K562 (cell line): Measurements from ENCODE around the gene FAM171A2. TPM values are rescaled to one million over a fixed set of nuclear protein-coding genes. Genes with fewer than 3 reads are reported as not detected.
"Not testable (repeated sequence)": the region's sequence is repeated elsewhere in the genome, so short reads cannot be mapped to it uniquely, and the experiment has no call there.

ENCODE experiments used
- ATAC-seq: fragments of 200-7000 bp; cut with Tn5 transposase; 3 replicates; pipeline ENCODE4 v1.9.1; 2020; ENCODE audit warnings: moderate library complexity
- BruUV-seq: library from RNA; stranded (reverse); fragments of 400-500 nt; replicated peaks from 2 replicates; lab custom pipeline; 2021; lab: Mats Ljungman, UMichigan
- CTCF ChIA-PET: fragments of 300-600 bp; formaldehyde crosslinking; extraction: SDS; loops from one replicate; lab custom pipeline; 2021; ENCODE audit warnings: low intra/inter-chr PET ratio; lab: Yijun Ruan, JAX
- POLR2A ChIA-PET: fragments of 300-600, 350-650 bp; sonication (Branson Sonifier 250); formaldehyde crosslinking; extraction: SDS; loops from one replicate; lab custom pipeline; 2021; ENCODE audit warnings: antibody characterized with exemption, inconsistent platforms; lab: Yijun Ruan, JAX
- DNase-seq, 4 experiments: peaks; one replicate each; pipeline versions ENCODE4 v3.0.0 to v3.0.0-alpha.2; 2011 to 2018; ENCODE audit warnings: low spot score in 3 of 4, mixed read lengths in 3 of 4; ENCODE audit errors: extremely low read depth in 1 of 4
- FAIRE-seq: peaks from 2 replicates; lab custom pipeline; 2011; peaks lifted over from hg19 to GRCh38; lab: Jason Lieb, UNC
- H2AFZ ChIP-seq: 2 replicates; pipeline ENCODE4 v1.6.0; 2011; ENCODE audit warnings: low read depth, low read length, control low read depth, inconsistent platforms
- H3K27ac ChIP-seq: fragments of 200-600 bp; 3 replicates; pipeline ENCODE4 v1.8.0; 2011; ENCODE audit warnings: low read depth, mild to moderate bottlenecking, control low read depth, inconsistent platforms, low read length, moderate library complexity, mixed read lengths; ENCODE audit errors: extremely low read depth
- H3K27me3 ChIP-seq, 2 experiments: fragments of 300-600 bp in 1 of 2; 2 replicates in 1 of 2; 3 replicates in 1 of 2; pipeline versions ENCODE4 v1.6.0 to v1.8.0; 2011; ENCODE audit warnings: inconsistent platforms in 2 of 2, low read length in 2 of 2, mild to moderate bottlenecking in 1 of 2, mixed read lengths in 1 of 2, moderate library complexity in 1 of 2; ENCODE audit not compliant: control insufficient read depth in 2 of 2, insufficient read depth in 2 of 2
- H3K36me3 ChIP-seq: fragments of 300-600 bp; 3 replicates; pipeline ENCODE4 v1.8.0; 2011; ENCODE audit warnings: mild to moderate bottlenecking, low read length, inconsistent platforms; ENCODE audit not compliant: control insufficient read depth, insufficient read depth
- H3K4me1 ChIP-seq, 2 experiments: fragments of 200-600 bp in 1 of 2; replicated peaks in 1 of 2; 2 replicates in 1 of 2; 3 replicates in 1 of 2; pipeline versions ENCODE4 v1.5.1 to v1.8.0; 2011; ENCODE audit warnings: inconsistent platforms in 2 of 2, low read length in 2 of 2, mild to moderate bottlenecking in 1 of 2, mixed read lengths in 1 of 2, moderate library complexity in 1 of 2; ENCODE audit not compliant: control insufficient read depth in 2 of 2, insufficient read depth in 2 of 2
- H3K4me2 ChIP-seq: 2 replicates; pipeline ENCODE4 v1.6.1; 2011; ENCODE audit warnings: low read length, control low read depth, inconsistent platforms, mixed read lengths; ENCODE audit not compliant: insufficient read depth
- H3K4me3 ChIP-seq: fragments of 200-600 bp; sonication (generic), shearing (Covaris generic); 2 replicates; pipeline ENCODE4 v1.5.1; 2016; ENCODE audit warnings: control low read depth, inconsistent platforms
- H3K79me2 ChIP-seq: fragments of 200-600 bp; 3 replicates; pipeline ENCODE4 v1.8.0; 2011; ENCODE audit warnings: low read length, inconsistent platforms; ENCODE audit not compliant: control insufficient read depth, insufficient read depth
- H3K9ac ChIP-seq, 2 experiments: 2 replicates each; pipeline versions ENCODE4 v1.6.0 to v1.6.1; 2011; ENCODE audit warnings: low read depth in 2 of 2, low read length in 2 of 2, control low read depth in 1 of 2, inconsistent platforms in 1 of 2, mild to moderate bottlenecking in 1 of 2, mixed read lengths in 1 of 2; ENCODE audit not compliant: insufficient read depth in 1 of 2
- H3K9me1 ChIP-seq: one replicate; pipeline ENCODE4 v1.6.0; 2011; ENCODE audit warnings: inconsistent platforms, mild to moderate bottlenecking, low read length, moderate library complexity; ENCODE audit not compliant: control insufficient read depth, insufficient read depth
- H3K9me3 ChIP-seq: replicated peaks from 2 replicates; pipeline ENCODE4 v1.5.1; 2011; ENCODE audit warnings: low read depth, low read length, inconsistent platforms; ENCODE audit not compliant: control insufficient read depth, insufficient read depth
- H4K20me1 ChIP-seq: replicated peaks from 2 replicates; pipeline ENCODE4 v1.6.1; 2011; ENCODE audit warnings: low read length, inconsistent platforms, mixed read lengths; ENCODE audit not compliant: control insufficient read depth, insufficient read depth
- ATF7 ChIP-seq: fragments of 450-650 bp; IDR thresholded peaks from 2 replicates; pipeline ENCODE4 v1.7.1; 2014; ENCODE audit warnings: mild to moderate bottlenecking, moderate library complexity
- CBFA2T3 ChIP-seq: fragments of 450-650 bp; IDR thresholded peaks from 2 replicates; pipeline ENCODE4 v1.6.1; 2017
- CEBPG ChIP-seq, 3 experiments: fragments of 200-800 bp in 1 of 3; sonication (Bioruptor generic) in 1 of 3; sonication (generic) in 1 of 3; formaldehyde crosslinking in 1 of 3; IDR thresholded peaks in 2 of 3; conservative IDR thresholded peaks in 1 of 3; 2 replicates each; pipeline versions ENCODE4 v1.6.1 to v1.8.0; 2016 to 2022; ENCODE audit warnings: missing compliant biosample characterization in 2 of 3, missing genetic modification characterization in 2 of 3, mild to moderate bottlenecking in 1 of 3, missing genetic modification reagents in 1 of 3
- DIDO1 ChIP-seq: fragments of 450-650 bp; IDR thresholded peaks from 2 replicates; pipeline ENCODE4 v1.6.1; 2016; ENCODE audit warnings: low read depth, missing biosample characterization, missing genetic modification characterization
- ETV1 ChIP-seq: fragments of 450-650 bp; conservative IDR thresholded peaks from 2 replicates; pipeline ENCODE4 v1.6.1; 2016; ENCODE audit warnings: missing genetic modification characterization, control low read depth, low read depth, missing compliant biosample characterization
- KLF13 ChIP-seq: fragments of 450-650 bp; IDR thresholded peaks from 2 replicates; pipeline ENCODE4 v1.6.1; 2016; ENCODE audit warnings: missing genetic modification characterization, low read depth, mild to moderate bottlenecking, missing compliant biosample characterization, moderate library complexity, borderline replicate concordance
- MCM2 ChIP-seq: fragments of 450-650 bp; IDR thresholded peaks from 2 replicates; pipeline ENCODE4 v1.6.1; 2017; ENCODE audit warnings: low read depth, mild to moderate bottlenecking
- RUNX1 ChIP-seq: sonication (generic); IDR thresholded peaks from 2 replicates; pipeline ENCODE4 v1.6.1; 2016; ENCODE audit warnings: antibody characterized with exemption, low read depth
- TAL1 ChIP-seq: fragments of 450-650 bp; IDR thresholded peaks from 2 replicates; pipeline ENCODE4 v1.6.1; 2016; ENCODE audit warnings: mild to moderate bottlenecking
- TCF3 ChIP-seq: sonication (generic); formaldehyde crosslinking; IDR thresholded peaks from 2 replicates; pipeline ENCODE4 v1.4.0; 2020; ENCODE audit warnings: mild to moderate bottlenecking, missing genetic modification reagents
- WGBS: fragments of 100-300 bp; shearing (Covaris generic); methylation state at CpG from one replicate; pipeline ENCODE4 v1.1.6; 2016; ENCODE audit warnings: low coverage, mixed read lengths; ENCODE audit not compliant: insufficient coverage; ENCODE audit errors: missing lambda C conversion rate; 5-methylcytosine and 5-hydroxymethylcytosine counted together
- in situ Hi-C: fragments of 300-500 bp; cut with MboI; formaldehyde crosslinking; loops from 4 replicates; pipeline ENCODE4 v1.15.0; 2018; ENCODE audit warnings: inconsistent platforms, mixed read lengths
- intact Hi-C: fragments of 100-400 bp; cut with micrococcal nuclease; formaldehyde crosslinking; loops from 2 replicates; pipeline ENCODE4 v1.14.2; 2022
- polyA plus RNA-seq, 8 experiments: library from polyadenylated mRNA; depleted of rRNA in 4 of 8; stranded (reverse) in 5 of 8; unstranded in 3 of 8; fragments of >200 nt; fragmentation: Nextera tagmentation in 2 of 8; fragmentation: Illumina TruSeq in 1 of 8; extraction: Ambion mirVana in 2 of 8; extraction: Trizol in 1 of 8; gene quantifications; 2 replicates each; pipeline versions ENCODE4 v1.2.1 to v1.2.3, GENCODE V29; 2011 to 2014; ENCODE audit warnings: inconsistent platforms in 1 of 8, missing spikeins in 1 of 8
- total RNA-seq, 7 experiments: library from RNA; depleted of rRNA in 6 of 7; stranded (reverse); fragments of >200 nt in 6 of 7; fragmentation: Illumina TruSeq in 2 of 7; extraction: Trizol in 2 of 7; gene quantifications; 2 replicates each; pipeline versions ENCODE4 v1.2.1 to v1.2.3, GENCODE V29; 2011 to 2021; ENCODE audit warnings: low replicate concordance in 1 of 7

The FAM171A2 gene
- total and polyA plus RNA-seq, 9 of the 15 experiments (the other 6 are each of a cell fraction or from before 2014, with no cell fraction given) = 0.10 to 10.2 (median 2.0) TPM; not detected in 1

GRCh38 chr17:44340553-44340952 lies 23.1 kb downstream of the FAM171A2 start:
- H3K9me3 ChIP-seq, H3K79me2 ChIP-seq, H4K20me1 ChIP-seq, BruUV-seq, DNase-seq, CTCF ChIA-PET, ATAC-seq, H3K36me3 ChIP-seq, H3K4me2 ChIP-seq, H2AFZ ChIP-seq, H3K9ac ChIP-seq, H3K9me1 ChIP-seq, intact Hi-C loops, H3K27ac ChIP-seq, FAIRE-seq, H3K27me3 ChIP-seq, H3K4me3 ChIP-seq: not testable (repeated sequence)
- TF ChIP-seq CBFA2T3 (peak; percentile 47), TCF3 (CRISPR knock-in tag) (peak; percentile 33; the same call in 1 of the 2 replicates), TAL1 (peak; percentile 17)
- POLR2A ChIA-PET = interaction anchor here (0.7 to 1.5 kb wide), 3 partner anchors 10 to 121 kb away, joined by 3 to 4 read pairs (median 3); partner anchors contain the start of gene UBTF
- WGBS = 7% methylated on average over 5 of the region's 5 CpGs
- in situ Hi-C loops = loop anchor here (25.0 kb wide), 1 partner anchor 403 kb away; the partner anchor contains the start of gene PPY
- H3K4me1 ChIP-seq = peaks cover 9 to 14% of the 10 kb centered on the region in 2 experiments; a peak in 3 of 5 replicates

GRCh38 chr17:44338702-44339101 lies 25.0 kb downstream of the FAM171A2 start:
- ChIA-PET CTCF (interaction anchor here (0.6 kb wide), 1 partner anchor 65 kb away, joined by 6 read pairs; no protein-coding TSS in a partner anchor), POLR2A (interaction anchor here (0.6 kb wide), 1 partner anchor 267 kb away, joined by 3 read pairs; no protein-coding TSS in a partner anchor)
- H3K9me1 ChIP-seq = no peaks in the 10 kb centered on the region
- H3K27me3 ChIP-seq = no peaks in the 10 kb centered on the region; a peak in 1 of 5 replicates
- H2AFZ ChIP-seq = no peak overlapping the region
- no peak overlapping the region for H3K4me3 ChIP-seq
- TF ChIP-seq KLF13 (tag) (no peak), CEBPG (CRISPR knock-in tag; IDR thresholded peaks at IDR 0.05) (no peak), CEBPG (tag; conservative IDR thresholded peaks at IDR 0.05 in 1 of 2, IDR thresholded peaks at IDR 0.05 in 1 of 2) (no peak), MCM2 (no peak), DIDO1 (tag) (no peak), ATF7 (no peak), ETV1 (no peak), RUNX1 (no peak)
- BruUV-seq = no TSS peak
- intact Hi-C loops = no loop called here
- no peak for FAIRE-seq
- H4K20me1 ChIP-seq = no peaks in the 10 kb centered on the region
- 0 out of 4 replicates have a peak overlapping the region, but pooled peaks of 1 of the 2 experiments have one; percentile 61 for H3K9ac ChIP-seq
- no peaks in the 10 kb centered on the region for H3K9me3 ChIP-seq
- H3K79me2 ChIP-seq = no peaks in the 10 kb centered on the region
- WGBS = 18% methylated on average over 6 of the region's 6 CpGs
- H3K27ac ChIP-seq = no peak overlapping the region
- ATAC-seq = no peak
- peaks cover 0 to 9% of the 10 kb centered on the region in 2 experiments; a peak in 3 of 5 replicates for H3K4me1 ChIP-seq
- DNase-seq = no peak
- in situ Hi-C loops = loop anchor here (25.0 kb wide), 1 partner anchor 401 kb away; the partner anchor contains the start of gene PPY
- H3K36me3 ChIP-seq = no peaks in the 10 kb centered on the region
- H3K4me2 ChIP-seq = no peak overlapping the region
